K562 (cell line): Measurements from ENCODE around the gene SPDEF. TPM values are rescaled to one million over a fixed set of nuclear protein-coding genes. Genes with fewer than 3 reads are reported as not detected.

ENCODE experiments used
- ATAC-seq: fragments of 200-7000 bp; cut with Tn5 transposase; 3 replicates; pipeline ENCODE4 v1.9.1; 2020; ENCODE audit warnings: moderate library complexity
- BruUV-seq: library from RNA; stranded (reverse); fragments of 400-500 nt; replicated peaks from 2 replicates; lab custom pipeline; 2021; lab: Mats Ljungman, UMichigan
- CTCF ChIA-PET: fragments of 300-600 bp; formaldehyde crosslinking; extraction: SDS; loops from one replicate; lab custom pipeline; 2021; ENCODE audit warnings: low intra/inter-chr PET ratio; lab: Yijun Ruan, JAX
- POLR2A ChIA-PET: fragments of 300-600, 350-650 bp; sonication (Branson Sonifier 250); formaldehyde crosslinking; extraction: SDS; loops from one replicate; lab custom pipeline; 2021; ENCODE audit warnings: antibody characterized with exemption, inconsistent platforms; lab: Yijun Ruan, JAX
- DNase-seq, 4 experiments: peaks; one replicate each; pipeline versions ENCODE4 v3.0.0 to v3.0.0-alpha.2; 2011 to 2018; ENCODE audit warnings: low spot score in 3 of 4, mixed read lengths in 3 of 4; ENCODE audit errors: extremely low read depth in 1 of 4
- FAIRE-seq: peaks from 2 replicates; lab custom pipeline; 2011; peaks lifted over from hg19 to GRCh38; lab: Jason Lieb, UNC
- H2AFZ ChIP-seq: 2 replicates; pipeline ENCODE4 v1.6.0; 2011; ENCODE audit warnings: low read depth, low read length, control low read depth, inconsistent platforms
- H3K27ac ChIP-seq: fragments of 200-600 bp; 3 replicates; pipeline ENCODE4 v1.8.0; 2011; ENCODE audit warnings: low read depth, mild to moderate bottlenecking, control low read depth, inconsistent platforms, low read length, moderate library complexity, mixed read lengths; ENCODE audit errors: extremely low read depth
- H3K27me3 ChIP-seq, 2 experiments: fragments of 300-600 bp in 1 of 2; 2 replicates in 1 of 2; 3 replicates in 1 of 2; pipeline versions ENCODE4 v1.6.0 to v1.8.0; 2011; ENCODE audit warnings: inconsistent platforms in 2 of 2, low read length in 2 of 2, mild to moderate bottlenecking in 1 of 2, mixed read lengths in 1 of 2, moderate library complexity in 1 of 2; ENCODE audit not compliant: control insufficient read depth in 2 of 2, insufficient read depth in 2 of 2
- H3K36me3 ChIP-seq: fragments of 300-600 bp; 3 replicates; pipeline ENCODE4 v1.8.0; 2011; ENCODE audit warnings: mild to moderate bottlenecking, low read length, inconsistent platforms; ENCODE audit not compliant: control insufficient read depth, insufficient read depth
- H3K4me1 ChIP-seq, 2 experiments: fragments of 200-600 bp in 1 of 2; replicated peaks in 1 of 2; 2 replicates in 1 of 2; 3 replicates in 1 of 2; pipeline versions ENCODE4 v1.5.1 to v1.8.0; 2011; ENCODE audit warnings: inconsistent platforms in 2 of 2, low read length in 2 of 2, mild to moderate bottlenecking in 1 of 2, mixed read lengths in 1 of 2, moderate library complexity in 1 of 2; ENCODE audit not compliant: control insufficient read depth in 2 of 2, insufficient read depth in 2 of 2
- H3K4me2 ChIP-seq: 2 replicates; pipeline ENCODE4 v1.6.1; 2011; ENCODE audit warnings: low read length, control low read depth, inconsistent platforms, mixed read lengths; ENCODE audit not compliant: insufficient read depth
- H3K4me3 ChIP-seq: fragments of 200-600 bp; sonication (generic), shearing (Covaris generic); 2 replicates; pipeline ENCODE4 v1.5.1; 2016; ENCODE audit warnings: control low read depth, inconsistent platforms
- H3K79me2 ChIP-seq: fragments of 200-600 bp; 3 replicates; pipeline ENCODE4 v1.8.0; 2011; ENCODE audit warnings: low read length, inconsistent platforms; ENCODE audit not compliant: control insufficient read depth, insufficient read depth
- H3K9ac ChIP-seq, 2 experiments: 2 replicates each; pipeline versions ENCODE4 v1.6.0 to v1.6.1; 2011; ENCODE audit warnings: low read depth in 2 of 2, low read length in 2 of 2, control low read depth in 1 of 2, inconsistent platforms in 1 of 2, mild to moderate bottlenecking in 1 of 2, mixed read lengths in 1 of 2; ENCODE audit not compliant: insufficient read depth in 1 of 2
- H3K9me1 ChIP-seq: one replicate; pipeline ENCODE4 v1.6.0; 2011; ENCODE audit warnings: inconsistent platforms, mild to moderate bottlenecking, low read length, moderate library complexity; ENCODE audit not compliant: control insufficient read depth, insufficient read depth
- H3K9me3 ChIP-seq: replicated peaks from 2 replicates; pipeline ENCODE4 v1.5.1; 2011; ENCODE audit warnings: low read depth, low read length, inconsistent platforms; ENCODE audit not compliant: control insufficient read depth, insufficient read depth
- H4K20me1 ChIP-seq: replicated peaks from 2 replicates; pipeline ENCODE4 v1.6.1; 2011; ENCODE audit warnings: low read length, inconsistent platforms, mixed read lengths; ENCODE audit not compliant: control insufficient read depth, insufficient read depth
- POLR2H ChIP-seq: IDR thresholded peaks from 2 replicates; pipeline ENCODE4 v1.6.1; 2016; ENCODE audit warnings: missing genetic modification characterization, low read depth, mild to moderate bottlenecking, control low read depth, missing compliant biosample characterization, moderate library complexity
- TFAP4 ChIP-seq: sonication (generic); formaldehyde crosslinking; IDR thresholded peaks from 2 replicates; pipeline ENCODE4 v1.8.0; 2022; ENCODE audit warnings: missing genetic modification reagents, mild to moderate bottlenecking, moderate library complexity, borderline replicate concordance
- ZNF134 ChIP-seq: fragments of 250-450 bp; sonication (Bioruptor Pico); conservative IDR thresholded peaks from 2 replicates; pipeline ENCODE4 v1.4.0; 2020
- ZNF143 ChIP-seq: sonication (generic); formaldehyde crosslinking; IDR thresholded peaks from 2 replicates; pipeline ENCODE4 v1.9.0; 2022; ENCODE audit warnings: mild to moderate bottlenecking, missing genetic modification reagents
- ZNF274 ChIP-seq: IDR thresholded peaks from 2 replicates; pipeline ENCODE4 v1.6.1; 2011; ENCODE audit warnings: low read depth, mild to moderate bottlenecking, low read length, moderate library complexity, borderline replicate concordance
- ZNF766 ChIP-seq: fragments of 200-800 bp; sonication (Bioruptor generic); conservative IDR thresholded peaks from 2 replicates; pipeline ENCODE4 v1.6.1; 2016; ENCODE audit warnings: missing genetic modification characterization, missing compliant biosample characterization
- WGBS: fragments of 100-300 bp; shearing (Covaris generic); methylation state at CpG from one replicate; pipeline ENCODE4 v1.1.6; 2016; ENCODE audit warnings: low coverage, mixed read lengths; ENCODE audit not compliant: insufficient coverage; ENCODE audit errors: missing lambda C conversion rate; 5-methylcytosine and 5-hydroxymethylcytosine counted together
- in situ Hi-C: fragments of 300-500 bp; cut with MboI; formaldehyde crosslinking; loops from 4 replicates; pipeline ENCODE4 v1.15.0; 2018; ENCODE audit warnings: inconsistent platforms, mixed read lengths
- intact Hi-C: fragments of 100-400 bp; cut with micrococcal nuclease; formaldehyde crosslinking; loops from 2 replicates; pipeline ENCODE4 v1.14.2; 2022
- polyA plus RNA-seq, 8 experiments: library from polyadenylated mRNA; depleted of rRNA in 4 of 8; stranded (reverse) in 5 of 8; unstranded in 3 of 8; fragments of >200 nt; fragmentation: Nextera tagmentation in 2 of 8; fragmentation: Illumina TruSeq in 1 of 8; extraction: Ambion mirVana in 2 of 8; extraction: Trizol in 1 of 8; gene quantifications; 2 replicates each; pipeline versions ENCODE4 v1.2.1 to v1.2.3, GENCODE V29; 2011 to 2014; ENCODE audit warnings: inconsistent platforms in 1 of 8, missing spikeins in 1 of 8
- total RNA-seq, 7 experiments: library from RNA; depleted of rRNA in 6 of 7; stranded (reverse); fragments of >200 nt in 6 of 7; fragmentation: Illumina TruSeq in 2 of 7; extraction: Trizol in 2 of 7; gene quantifications; 2 replicates each; pipeline versions ENCODE4 v1.2.1 to v1.2.3, GENCODE V29; 2011 to 2021; ENCODE audit warnings: low replicate concordance in 1 of 7

The SPDEF gene
- total and polyA plus RNA-seq, 9 of the 15 experiments (the other 6 are each of a cell fraction or from before 2014, with no cell fraction given) = 0.04 to 0.12 (median 0.11) TPM; not detected in 5

DNA sequence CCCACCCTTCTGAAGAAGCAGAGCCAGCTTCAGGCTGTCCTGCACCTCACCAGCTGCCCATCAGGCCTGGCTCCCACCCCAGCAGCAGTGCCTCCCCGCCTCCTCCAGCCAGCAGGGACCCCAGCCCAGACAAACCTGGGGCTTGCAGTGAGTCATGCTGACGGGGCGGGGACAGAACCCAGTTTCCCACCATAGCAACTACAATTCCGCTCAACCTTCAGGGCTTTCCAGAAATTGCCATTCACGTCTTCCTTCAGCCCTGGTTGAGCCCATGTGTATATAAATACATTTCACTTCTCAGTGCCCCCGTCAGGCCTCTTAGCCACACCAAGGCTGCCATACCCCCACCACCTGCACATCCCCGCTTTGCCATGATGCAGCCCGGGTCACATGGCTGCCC is 4.4 kb downstream of the SPDEF start:
- POLR2A ChIA-PET = interaction anchor here (0.7 to 1.7 kb wide), 3 partner anchors 8 to 254 kb away, joined by 3 to 5 read pairs (median 4); no protein-coding TSS in a partner anchor
- ATAC-seq (no peak), DNase-seq (no peak), FAIRE-seq (no peak)
- H3K9me1 ChIP-seq = no peaks in the 10 kb centered on the region
- no peak overlapping the region for H3K27ac ChIP-seq
- 51% methylated on average over 8 of the region's 8 CpGs for WGBS
- in situ Hi-C loops = no loop called here
- no peak overlapping the region for H3K4me3 ChIP-seq
- H3K27me3 ChIP-seq = no peaks in the 10 kb centered on the region
- H3K9ac ChIP-seq = peak overlapping the region in 1 of 2 experiments; percentile 55; a peak in 2 of 4 replicates
- TF ChIP-seq ZNF134 (CRISPR knock-in tag) = no peak
- no peak for TF ChIP-seq ZNF143 (CRISPR knock-in tag)
- TF ChIP-seq POLR2H (tag) = no peak
- no peak for TF ChIP-seq ZNF766 (CRISPR knock-in tag)
- TF ChIP-seq TFAP4 = 0 out of 2 replicates have a peak, but pooled peaks have one; percentile 14
- TF ChIP-seq ZNF274 = no peak
- no peaks in the 10 kb centered on the region for H3K79me2 ChIP-seq
- CTCF ChIA-PET = no interaction called here
- H3K9me3 ChIP-seq = no peaks in the 10 kb centered on the region
- no TSS peak for BruUV-seq
- peaks cover 9 to 71% of the 10 kb centered on the region in 2 experiments; a peak in 4 of 5 replicates for H3K4me1 ChIP-seq
- intact Hi-C loops = no loop called here
- H2AFZ ChIP-seq = peak overlapping the region; percentile 42; the same call in 1 of the 2 replicates
- no peak overlapping the region for H3K4me2 ChIP-seq
- H3K36me3 ChIP-seq = no peaks in the 10 kb centered on the region
- H4K20me1 ChIP-seq = no peaks in the 10 kb centered on the region; the same call in 1 of the 2 replicates
